WERI-Rb-1 (cell line): ENCODE measurements around the gene PRSS33.

Source experiments
- DNase-seq: peaks from one replicate; pipeline ENCODE4 v3.0.0-alpha.2; 2020
- H3K27ac ChIP-seq: fragments of 250-450 bp; sonication (Bioruptor Pico); 2 replicates; pipeline ENCODE4 v1.5.1; 2020; ENCODE audit warnings: mild to moderate bottlenecking, moderate library complexity
- H3K27me3 ChIP-seq: fragments of 250-450 bp; sonication (Bioruptor Pico); 2 replicates; pipeline ENCODE4 v1.5.1; 2021; ENCODE audit warnings: mild to moderate bottlenecking, low read depth, moderate library complexity; ENCODE audit not compliant: insufficient read depth, severe bottlenecking
- H3K36me3 ChIP-seq: fragments of 250-450 bp; sonication (Bioruptor Pico); 2 replicates; pipeline ENCODE4 v1.5.1; 2020; ENCODE audit warnings: mild to moderate bottlenecking, moderate library complexity
- H3K4me3 ChIP-seq: 2 replicates; pipeline ENCODE4 v1.5.1; 2011; ENCODE audit warnings: low read depth, mild to moderate bottlenecking, control low read depth, low read length
- H3K9me3 ChIP-seq: fragments of 250-450 bp; sonication (Bioruptor Pico); 2 replicates; pipeline ENCODE4 v1.5.1; 2021; ENCODE audit warnings: mild to moderate bottlenecking, moderate library complexity; ENCODE audit not compliant: severe bottlenecking
- CTCF ChIP-seq: IDR thresholded peaks from 2 replicates; pipeline ENCODE4 v1.5.1; 2011; ENCODE audit warnings: low read depth, mild to moderate bottlenecking, control low read depth, inconsistent platforms, low read length

PRSS33 gene

GRCh38 chr16:2776500-2777139 is 10.7 kb downstream of the PRSS33 start:
- no peak for TF ChIP-seq CTCF
- no peak for DNase-seq
- H3K4me3 ChIP-seq: peak overlapping the region; percentile 66
- H3K36me3 ChIP-seq: peaks cover 44% of the 10 kb centered on the region
- no peaks in the 10 kb centered on the region for H3K27me3 ChIP-seq
- H3K27ac ChIP-seq: peak overlapping the region; percentile 87
- no peaks in the 10 kb centered on the region for H3K9me3 ChIP-seq

DNA sequence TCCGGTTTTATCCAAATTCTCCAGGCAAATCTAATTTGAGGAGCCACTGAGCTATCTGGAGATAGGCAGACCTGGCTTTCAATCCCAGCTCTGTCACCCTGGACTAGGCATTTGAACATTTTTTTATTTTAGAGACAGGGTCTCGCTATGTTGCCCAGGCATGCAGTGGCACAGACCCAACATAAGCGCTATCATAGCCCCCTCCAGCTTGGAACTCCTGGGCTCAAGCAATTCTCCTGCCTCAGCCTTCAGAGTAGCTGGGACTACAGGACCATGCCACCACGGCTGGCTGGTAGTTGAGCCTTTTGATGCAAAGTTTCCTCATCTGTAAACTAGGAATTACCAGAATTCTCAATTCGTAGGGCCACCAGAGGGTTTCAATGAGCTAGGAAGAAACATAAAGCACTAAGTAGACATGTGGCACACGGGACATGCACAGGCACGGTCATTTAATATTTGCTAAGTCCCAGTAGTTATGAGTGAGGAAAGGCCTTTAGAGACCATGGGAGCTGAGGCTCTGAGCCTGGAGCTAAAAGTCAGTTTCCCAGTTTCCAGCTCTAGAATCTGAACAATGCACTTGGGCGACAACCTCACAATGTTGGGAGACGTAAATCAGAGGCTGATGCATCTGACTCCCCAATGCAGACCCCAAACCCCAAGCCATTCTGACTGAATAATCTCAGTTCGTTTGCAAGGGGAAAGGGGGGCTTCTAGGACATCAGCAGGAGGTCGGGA is 11.4 kb downstream of the PRSS33 start:
- no peak for DNase-seq
- Histone ChIP-seq H3K36me3 (peaks cover 51% of the 10 kb centered on the region), H3K4me3 (peak overlapping the region; percentile 66), H3K27ac (peak overlapping the region; percentile 87; the same call in 1 of the 2 replicates), H3K9me3 (no peaks in the 10 kb centered on the region), H3K27me3 (no peaks in the 10 kb centered on the region)
- TF ChIP-seq CTCF: no peak

- H3K36me3 ChIP-seq: peaks cover 56% of the 10 kb centered on the region
- H3K27ac ChIP-seq: no peak overlapping the region
- no peaks in the 10 kb centered on the region for H3K9me3 ChIP-seq
- H3K4me3 ChIP-seq: no peak overlapping the region
- H3K27me3 ChIP-seq: no peaks in the 10 kb centered on the region
- TF ChIP-seq CTCF: no peak
- DNase-seq: no peak
These were observed 12.1 kb downstream of the PRSS33 start for GRCh38 chr16:2775131-2775716.

- no peak overlapping the region for H3K27ac ChIP-seq
- no peak for DNase-seq
These were observed 13.0 kb downstream of the PRSS33 start for GRCh38 chr16:2774161-2774891.

More at GRCh38 chr16:2774161-2774891, 13.0 kb downstream of the PRSS33 start:
- Histone ChIP-seq H3K36me3 (peaks cover 65% of the 10 kb centered on the region), H3K4me3 (no peak overlapping the region), H3K27me3 (no peaks in the 10 kb centered on the region), H3K9me3 (no peaks in the 10 kb centered on the region)
- TF ChIP-seq CTCF: no peak
